HG02852 (cell line): ENCODE measurements around the gene ARHGAP4.

ENCODE experiments used
- ATAC-seq: cut with Tn5 transposase; IDR thresholded peaks from one replicate; pipeline ENCODE4 v1.9.1; 2021; ENCODE audit warnings: mild to moderate bottlenecking, moderate library complexity; ENCODE audit not compliant: unreplicated experiment

ARHGAP4 gene

DNA sequence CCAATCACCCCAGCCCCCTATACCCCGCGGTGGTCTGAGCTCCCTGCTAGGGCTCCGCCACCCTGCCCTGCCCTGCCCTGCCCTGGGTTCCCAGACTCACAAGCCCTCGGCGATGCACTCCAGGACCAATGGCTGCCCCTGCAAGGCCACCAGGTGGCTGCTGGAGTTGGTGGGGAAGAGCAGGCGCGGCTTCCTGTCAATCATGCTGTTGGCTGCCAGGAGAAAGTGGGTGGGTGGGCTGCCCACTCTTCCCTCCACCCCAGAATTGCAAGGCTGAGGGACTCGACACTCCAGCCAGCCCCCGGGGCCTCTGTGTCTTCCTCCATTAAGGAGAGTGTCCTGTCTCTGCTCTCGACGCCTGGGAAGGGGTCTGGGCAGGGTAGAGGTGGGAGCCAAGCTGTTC is 55.8 kb downstream of the ARHGAP4 start:
- ATAC-seq = no peak

DNA sequence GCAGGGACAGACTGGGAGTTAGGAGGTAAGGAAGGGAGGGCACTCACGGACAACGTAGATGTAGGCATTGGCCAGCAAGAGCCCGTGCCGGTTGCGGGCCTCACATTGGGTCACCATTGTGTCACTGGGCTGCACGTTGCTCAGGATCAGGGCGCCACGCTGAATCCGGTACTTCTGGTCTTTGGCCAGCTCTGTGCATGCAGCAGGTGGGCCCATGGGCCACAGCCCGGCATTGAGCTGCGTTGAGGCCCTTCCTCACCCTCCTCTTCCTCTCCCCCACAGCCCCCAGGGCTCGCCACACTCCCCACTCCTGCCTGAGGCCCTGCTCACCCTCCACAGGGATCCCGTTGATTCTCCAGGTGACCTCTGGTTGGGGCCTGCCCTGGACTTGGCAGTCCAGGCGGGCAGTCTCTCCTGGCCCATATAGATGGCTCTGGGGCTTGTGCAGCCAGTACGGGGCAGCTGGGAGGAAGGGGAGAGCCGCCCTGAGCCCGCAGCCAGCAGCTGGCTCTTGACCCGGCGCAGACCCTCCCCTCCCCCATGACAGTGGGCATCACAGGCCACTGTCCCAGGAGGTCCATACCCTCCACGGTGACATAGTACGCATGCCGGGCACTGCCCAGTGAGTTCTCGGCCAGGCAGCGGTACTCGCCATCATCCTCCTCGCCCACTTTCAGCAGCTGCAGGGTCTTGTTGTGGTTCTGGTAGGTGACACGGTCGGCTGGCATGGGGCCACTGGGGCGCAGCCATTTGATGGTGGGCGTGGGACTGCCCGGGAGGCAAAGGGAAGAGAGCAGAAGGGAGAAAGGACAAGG is 56.4 kb downstream of the ARHGAP4 start:
- no peak for ATAC-seq

DNA sequence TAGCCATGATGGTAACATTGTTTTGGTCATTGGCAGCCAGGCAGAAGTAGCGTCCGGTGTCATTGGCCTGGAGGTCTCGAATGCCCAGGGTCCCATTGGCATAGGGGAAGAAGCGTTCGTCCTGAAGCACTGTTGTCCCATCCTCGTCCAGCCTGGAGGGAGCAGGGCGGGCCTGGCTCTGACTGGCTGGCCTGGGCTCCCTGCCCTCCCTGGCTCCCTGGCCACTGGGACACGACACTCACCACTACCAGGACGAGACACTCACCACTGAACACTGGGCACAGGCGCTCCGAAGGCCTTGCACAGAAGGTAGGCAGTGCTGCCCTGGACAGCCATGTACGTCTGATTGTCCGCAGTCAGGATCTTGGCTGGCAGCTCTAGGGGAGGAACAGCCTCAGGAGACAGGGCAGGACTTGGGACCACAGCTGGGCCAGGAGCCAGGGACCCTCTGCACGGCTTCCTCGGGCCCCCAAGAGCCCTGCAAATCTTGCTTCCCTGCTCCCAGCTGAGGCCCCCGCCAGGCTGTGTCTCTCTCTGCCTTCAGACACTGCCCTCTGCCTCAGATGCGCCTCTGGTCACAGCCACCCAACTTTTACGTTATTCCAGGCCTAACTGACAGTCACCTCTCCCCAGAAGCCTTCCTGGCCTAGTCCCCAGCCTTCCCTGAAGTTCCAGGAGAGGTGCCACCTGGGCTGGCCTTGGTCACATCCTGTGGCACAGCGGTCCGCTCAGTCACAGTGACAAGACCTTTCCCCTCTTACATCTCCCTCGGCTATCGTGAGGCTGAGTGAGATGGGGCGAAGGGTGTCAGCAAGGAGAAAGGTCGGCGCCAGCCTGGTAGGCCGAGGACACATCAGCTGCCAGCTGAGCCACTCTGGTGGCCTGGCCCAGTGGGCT is 57.2 kb downstream of the ARHGAP4 start:
- no peak for ATAC-seq

DNA sequence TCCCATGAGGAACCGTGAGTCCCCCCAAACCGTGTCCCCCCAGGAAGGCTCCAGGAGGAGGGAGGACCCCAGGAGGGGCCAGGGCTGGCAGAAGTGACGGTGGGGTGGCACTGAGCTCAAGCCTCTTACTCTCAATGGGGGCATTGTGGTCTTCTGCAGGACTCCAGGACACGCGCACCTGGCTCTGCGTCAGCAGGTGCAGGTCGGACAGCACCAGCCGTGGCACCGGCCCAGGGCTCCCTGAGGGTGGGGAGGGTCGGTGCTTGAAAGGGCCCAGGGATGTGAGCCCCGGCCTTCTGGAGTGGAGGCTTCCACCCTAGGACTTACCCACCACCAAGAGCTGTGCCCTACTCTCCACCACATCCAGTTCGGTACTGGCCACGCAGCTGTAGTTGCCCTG is 58.4 kb downstream of the ARHGAP4 start:
- ATAC-seq = no peak

DNA sequence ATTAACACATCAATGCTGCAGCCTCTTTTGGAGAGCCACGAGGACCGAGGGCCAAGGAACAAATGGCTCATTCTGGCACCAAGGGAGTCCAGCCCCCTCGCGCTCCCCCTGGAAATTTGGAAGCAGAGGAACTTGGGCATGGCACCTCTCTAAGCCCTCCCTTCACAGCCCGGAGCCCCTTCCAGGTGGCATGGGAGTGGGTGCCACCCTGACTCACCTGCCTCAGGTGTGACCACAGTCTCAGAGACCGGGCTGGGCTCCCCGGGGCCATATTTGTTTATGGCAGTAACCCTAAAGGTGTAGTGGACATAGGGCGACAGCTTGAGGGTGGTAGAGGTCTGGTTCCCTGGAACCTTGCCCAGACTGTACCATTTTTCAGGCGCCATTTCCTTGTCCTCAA is 58.9 kb downstream of the ARHGAP4 start:
- ATAC-seq = no peak

DNA sequence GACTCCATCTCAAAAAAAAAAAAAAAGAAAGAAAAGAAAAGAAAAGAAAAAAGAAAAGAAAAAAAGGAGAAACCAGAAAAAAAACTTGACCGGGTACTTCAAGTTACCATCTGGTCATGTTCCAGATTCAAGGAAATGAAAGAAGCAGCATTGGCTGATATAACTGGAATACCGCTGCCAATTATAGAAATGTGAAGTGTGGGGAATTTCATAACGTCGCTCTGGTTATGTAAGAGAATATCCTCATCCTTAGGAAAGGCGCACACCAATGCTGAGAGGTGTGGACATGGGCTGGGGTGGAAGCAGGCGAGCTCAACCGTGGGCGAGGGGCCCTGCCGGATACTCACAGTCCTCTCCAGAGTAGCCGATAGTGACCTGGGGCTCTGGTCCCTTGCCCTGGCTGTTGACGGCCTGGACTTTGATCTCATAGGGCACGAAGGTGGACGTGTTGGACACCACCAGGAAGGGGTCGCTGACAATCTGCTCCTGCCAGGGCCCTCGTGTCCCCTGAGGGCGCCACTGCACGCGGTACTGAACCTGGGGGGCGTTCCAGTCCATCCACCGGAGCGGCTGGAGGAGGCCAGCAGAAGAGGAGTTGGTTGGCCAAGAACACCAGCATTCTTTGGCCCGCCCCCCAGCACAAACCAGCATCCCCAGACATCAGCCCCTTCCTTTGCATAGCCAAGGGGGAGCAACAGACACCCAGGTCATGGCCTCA is 59.6 kb downstream of the ARHGAP4 start:
- no peak for ATAC-seq

DNA sequence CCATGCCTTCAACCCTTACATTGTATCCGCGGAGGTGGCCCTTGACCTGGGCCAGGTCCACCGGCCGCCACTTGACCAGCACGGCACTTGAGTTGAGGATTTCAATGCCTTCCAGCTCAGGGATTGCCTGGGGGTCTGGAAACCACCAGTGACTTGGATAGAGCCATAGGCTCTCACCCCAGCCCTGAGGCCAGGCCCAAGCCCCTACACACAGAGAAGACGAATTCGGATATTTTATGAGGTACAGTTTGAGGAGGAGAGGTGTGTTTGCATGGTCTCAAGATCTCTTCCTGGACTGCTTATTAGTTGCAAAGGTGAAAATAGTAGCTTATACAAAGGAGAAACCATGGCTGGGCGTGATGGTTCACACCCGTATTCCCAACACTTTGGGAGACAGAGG is 60.4 kb downstream of the ARHGAP4 start:
- no peak for ATAC-seq

DNA sequence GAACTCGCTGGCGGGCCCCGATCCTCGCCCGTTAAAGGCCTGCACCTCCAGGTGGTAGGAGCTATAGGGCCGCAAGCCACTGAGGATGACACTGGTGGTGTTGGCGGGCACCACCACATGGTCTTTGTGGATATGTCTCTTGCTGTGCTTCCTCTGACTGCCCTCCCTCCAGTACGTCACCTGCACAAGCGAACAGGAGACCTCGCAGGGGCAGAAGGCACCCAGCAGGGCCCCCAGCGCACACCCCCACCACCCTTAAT is 60.8 kb downstream of the ARHGAP4 start:
- no peak for ATAC-seq

DNA sequence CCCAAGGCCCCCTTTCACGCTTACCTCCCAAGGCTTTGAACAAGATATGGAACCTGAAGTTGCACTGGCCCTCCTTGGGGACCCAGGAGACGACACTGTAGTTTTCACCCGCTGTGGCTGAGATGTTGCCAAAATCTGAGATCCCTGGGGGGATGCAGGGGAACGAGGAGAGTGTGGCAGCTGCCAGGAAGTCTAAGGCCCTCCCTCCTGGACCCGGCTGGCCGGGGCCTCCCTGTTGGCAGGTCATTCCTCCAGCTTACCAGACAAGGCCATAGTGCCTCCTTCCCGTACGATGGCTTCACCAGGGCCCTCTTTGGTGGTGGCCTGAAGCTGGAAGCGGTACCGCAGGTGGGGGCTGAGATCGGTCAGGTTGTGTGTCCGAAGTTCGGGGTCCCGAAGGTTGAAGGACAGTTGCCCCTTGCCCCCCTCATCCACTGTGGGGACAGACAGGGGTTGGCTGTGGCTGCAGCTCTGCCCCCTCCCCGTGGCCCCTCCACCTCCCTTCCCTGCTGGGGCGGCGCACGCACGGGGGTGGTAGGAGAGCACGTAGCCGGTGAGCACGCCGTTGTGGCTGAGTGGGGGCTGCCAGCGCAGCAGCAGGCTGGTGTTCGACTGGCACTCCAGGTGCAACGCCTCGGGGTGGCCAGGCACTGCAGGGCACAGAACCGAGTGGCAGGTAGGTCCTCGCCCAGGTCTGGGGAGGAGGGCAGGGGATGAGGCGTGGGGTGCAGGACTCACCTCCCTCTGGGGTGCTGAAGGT is 61.3 kb downstream of the ARHGAP4 start:
- ATAC-seq = no peak

DNA sequence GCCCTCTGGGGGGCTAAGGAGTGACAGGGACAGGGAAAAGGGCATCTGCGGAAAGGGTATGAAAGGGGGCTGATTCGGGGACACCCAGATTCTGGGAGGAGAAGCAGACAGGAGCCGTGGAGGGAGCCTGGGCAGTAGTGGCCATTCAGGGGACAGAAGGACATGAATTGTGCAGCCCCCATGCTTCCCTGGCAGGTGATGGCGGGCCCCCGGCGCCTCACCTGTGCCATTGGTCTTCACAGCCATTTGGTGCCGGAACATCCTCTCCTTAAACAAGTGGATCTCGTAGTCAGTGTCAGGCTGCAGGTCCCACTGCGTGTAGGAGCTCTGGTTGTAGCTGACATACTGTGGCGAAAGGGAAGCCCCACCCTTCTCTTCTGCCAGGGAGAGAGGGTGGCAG is 62.0 kb downstream of the ARHGAP4 start:
- no peak for ATAC-seq

DNA sequence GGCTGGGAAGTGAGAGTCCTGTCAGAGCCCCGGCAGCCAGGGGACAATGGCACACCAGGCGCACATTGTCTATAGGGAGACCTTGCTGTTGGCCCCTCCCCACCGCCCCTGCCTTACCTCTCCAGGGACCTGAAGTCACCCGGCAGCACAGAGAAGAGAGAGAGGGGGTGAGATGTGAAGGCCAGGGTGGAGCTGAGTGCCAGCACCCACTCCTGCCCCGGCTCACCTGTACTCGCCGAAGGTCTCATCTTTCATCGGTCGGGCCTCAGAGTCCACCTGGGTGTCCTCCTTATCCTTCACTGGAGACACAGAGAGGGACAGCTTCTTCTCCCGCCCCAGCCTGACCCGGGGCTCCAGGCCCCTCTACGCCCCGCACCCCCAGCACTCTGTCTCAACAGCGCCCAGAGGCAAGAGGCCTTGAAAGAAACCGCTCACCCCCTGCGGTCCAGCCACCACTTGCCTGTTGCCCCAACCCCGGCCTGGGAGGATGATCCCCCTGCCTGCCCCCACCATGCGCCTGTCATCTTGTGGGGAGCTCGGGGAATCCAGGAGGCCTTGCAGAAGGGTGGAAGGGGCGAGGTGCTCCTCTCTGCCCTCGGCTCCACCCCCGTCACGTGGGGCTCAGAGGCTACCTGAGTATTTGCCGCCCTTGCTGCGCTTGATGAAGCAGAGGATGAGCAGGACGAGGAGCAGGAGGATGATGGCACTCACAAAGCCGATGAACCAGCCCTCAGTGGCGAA is 62.6 kb downstream of the ARHGAP4 start:
- ATAC-seq = no peak

DNA sequence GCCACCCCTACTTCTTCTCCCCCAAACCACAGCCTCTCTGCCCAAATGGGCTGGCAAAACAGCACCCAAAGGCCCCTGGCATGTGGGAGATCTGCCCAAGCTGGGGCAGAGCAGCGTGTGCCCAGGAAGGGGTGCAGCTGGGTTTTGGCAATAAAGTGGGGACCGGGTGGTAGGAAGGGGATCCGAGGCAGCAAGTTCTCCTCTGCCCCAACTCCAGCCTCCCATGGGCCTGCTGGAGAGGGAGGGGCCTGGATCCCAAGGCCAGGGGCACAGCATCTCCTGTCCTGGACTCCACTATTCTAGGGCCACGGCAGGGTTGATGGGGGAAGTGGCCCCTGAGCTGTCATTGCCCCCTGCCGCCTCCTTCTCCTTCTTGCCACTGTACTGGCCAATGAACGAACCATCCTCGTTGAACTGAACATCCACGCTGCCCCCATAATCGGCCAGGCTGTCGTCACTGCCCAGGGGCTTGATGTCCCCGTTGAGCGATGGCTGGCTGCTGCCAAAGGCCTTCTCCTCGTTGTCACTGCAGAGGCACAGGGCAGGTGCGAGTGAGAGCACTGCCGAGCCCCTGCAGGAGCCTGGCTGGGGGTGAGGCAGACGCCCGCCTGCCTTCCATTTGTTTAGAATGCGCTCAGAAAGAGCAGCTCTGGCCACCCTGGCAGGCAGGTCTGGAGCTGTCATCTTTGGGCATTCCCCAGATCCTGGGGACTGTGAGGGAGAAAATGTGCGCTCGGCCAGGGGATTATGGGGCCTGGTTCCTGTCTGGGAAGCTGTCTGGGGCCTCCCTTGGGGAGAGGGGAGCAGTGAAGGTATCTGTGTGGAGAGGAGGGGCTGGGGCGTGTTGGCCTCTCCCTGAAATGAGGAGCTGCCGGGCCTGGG is 63.5 kb downstream of the ARHGAP4 start:
- no peak for ATAC-seq

DNA sequence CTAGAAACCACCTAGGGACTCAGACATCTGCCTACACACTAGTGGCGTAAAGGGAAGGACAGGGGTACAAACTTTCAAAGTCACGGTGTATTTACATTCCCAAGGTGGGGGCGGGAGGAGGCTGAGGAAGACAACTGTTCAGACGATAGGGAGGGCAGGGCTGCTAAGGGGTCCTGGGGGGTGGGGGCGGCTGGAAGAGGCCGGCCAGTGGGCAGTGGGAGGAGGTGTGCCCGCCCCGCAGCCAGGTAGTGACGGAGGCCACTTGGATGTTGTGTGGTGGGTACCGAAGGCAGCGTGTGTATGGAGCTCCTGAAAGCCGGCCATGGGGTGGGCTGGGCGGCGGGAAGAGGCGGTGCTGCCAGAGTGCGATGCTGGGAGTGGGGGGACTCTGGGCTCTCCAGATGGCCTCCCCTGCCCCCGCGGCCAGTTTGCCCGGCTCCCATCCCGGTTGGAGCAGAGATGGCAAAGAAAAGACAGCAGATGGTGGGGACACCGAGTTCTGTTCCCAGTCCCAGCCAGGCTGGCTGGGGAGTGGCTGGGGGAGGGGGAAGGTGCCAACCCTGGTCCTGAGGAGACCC is 64.2 kb downstream of the ARHGAP4 start:
- no peak for ATAC-seq

DNA sequence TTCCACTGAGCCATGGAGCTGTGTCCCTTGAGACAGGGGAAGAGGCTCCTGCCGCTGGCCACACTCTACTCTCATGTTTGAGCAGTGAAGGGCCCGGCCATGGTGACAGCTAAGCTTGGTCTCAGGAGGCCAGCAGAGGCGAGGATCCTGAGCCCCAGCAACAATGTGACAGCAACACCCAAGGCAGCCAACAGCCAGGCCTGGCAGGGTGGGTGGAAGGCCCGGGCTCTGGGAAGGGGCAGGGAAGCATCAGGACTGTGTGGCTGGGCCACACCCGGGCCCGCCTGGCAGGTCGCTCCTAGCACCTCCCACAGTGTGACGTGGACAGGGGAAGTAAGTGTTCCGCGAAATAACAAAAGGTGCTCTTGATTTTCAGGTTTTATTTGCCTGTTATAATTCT is 64.9 kb downstream of the ARHGAP4 start:
- ATAC-seq = no peak
